Smooth muscle cell (in vitro differentiated cells): Measurements from ENCODE around the gene GPC6. TPM values are rescaled to one million over a fixed set of nuclear protein-coding genes. Genes with fewer than 3 reads are reported as not detected.

Experiments
- DNase-seq: peaks from one replicate; lab custom pipeline; 2025; ENCODE audit not compliant: unreplicated experiment; lab: John Stamatoyannopoulos, UW
- H2AFZ ChIP-seq: fragments of 200-600 bp; sonication (generic); 2 replicates; pipeline ENCODE4 v1.6.0; 2016; ENCODE audit warnings: antibody characterized with exemption, low read depth, mild to moderate bottlenecking
- H3F3A ChIP-seq: fragments of 200-600 bp; sonication (generic); 2 replicates; pipeline ENCODE4 v1.6.0; 2017; ENCODE audit warnings: antibody characterized with exemption, low read depth
- H3K27ac ChIP-seq: fragments of 200-600 bp; sonication (generic); 2 replicates; pipeline ENCODE4 v1.5.1; 2016; ENCODE audit warnings: low read depth, mild to moderate bottlenecking
- H3K27me3 ChIP-seq: fragments of 200-600 bp; sonication (generic); 2 replicates; pipeline ENCODE4 v1.6.1; 2016; ENCODE audit warnings: low read depth, mild to moderate bottlenecking
- H3K36me3 ChIP-seq: fragments of 200-600 bp; sonication (generic); 2 replicates; pipeline ENCODE4 v1.5.1; 2016; ENCODE audit warnings: low read depth
- H3K4me1 ChIP-seq: fragments of 200-600 bp; sonication (generic); 2 replicates; pipeline ENCODE4 v1.5.1; 2016; ENCODE audit warnings: low read depth
- H3K4me2 ChIP-seq: fragments of 200-600 bp; sonication (generic); 2 replicates; pipeline ENCODE4 v1.6.0; 2016; ENCODE audit warnings: mild to moderate bottlenecking
- H3K4me3 ChIP-seq: fragments of 200-600 bp; sonication (generic); 2 replicates; pipeline ENCODE4 v1.5.1; 2016; ENCODE audit warnings: mild to moderate bottlenecking
- H3K79me2 ChIP-seq: fragments of 200-600 bp; sonication (generic); 2 replicates; pipeline ENCODE4 v1.6.0; 2016; ENCODE audit warnings: low read depth, mild to moderate bottlenecking
- H3K9ac ChIP-seq: fragments of 200-600 bp; sonication (generic); 2 replicates; pipeline ENCODE4 v1.6.0; 2016; ENCODE audit warnings: low read depth
- H3K9me3 ChIP-seq: fragments of 200-600 bp; sonication (generic); replicated peaks from 2 replicates; pipeline ENCODE4 v1.5.1; 2016; ENCODE audit warnings: low read depth
- H4K20me1 ChIP-seq: fragments of 200-600 bp; sonication (generic); 2 replicates; pipeline ENCODE4 v1.6.0; 2016; ENCODE audit warnings: low read depth
- WGBS: methylation state at CpG from one replicate; pipeline ENCODE4 v1.1.7; 2016; ENCODE audit warnings: low lambda C conversion rate; 5-methylcytosine and 5-hydroxymethylcytosine counted together
- polyA plus RNA-seq: library from polyadenylated mRNA; unstranded; fragments of >200 nt; fragmentation: Nextera tagmentation; extraction: Ambion mirVana; gene quantifications from 2 replicates; pipeline ENCODE4 v1.2.1, GENCODE V29; 2016
- total RNA-seq: library from RNA; depleted of rRNA; stranded (reverse); fragments of >200 nt; gene quantifications from 2 replicates; pipeline ENCODE4 v1.2.3, GENCODE V29; 2014
- TF ChIP-seq, protein P1 (sequence below): fragments of 200-600 bp; sonication (generic); IDR thresholded peaks from 2 replicates; pipeline ENCODE4 v1.5.1; 2017; ENCODE audit warnings: borderline replicate concordance, mild to moderate bottlenecking, antibody characterized with exemption; ENCODE audit not compliant: insufficient read depth, poor library complexity, severe bottlenecking

Gene GPC6
- total and polyA plus RNA-seq, 2 experiments from 2014 or later = 19.7 to 68.5 TPM

DNA sequence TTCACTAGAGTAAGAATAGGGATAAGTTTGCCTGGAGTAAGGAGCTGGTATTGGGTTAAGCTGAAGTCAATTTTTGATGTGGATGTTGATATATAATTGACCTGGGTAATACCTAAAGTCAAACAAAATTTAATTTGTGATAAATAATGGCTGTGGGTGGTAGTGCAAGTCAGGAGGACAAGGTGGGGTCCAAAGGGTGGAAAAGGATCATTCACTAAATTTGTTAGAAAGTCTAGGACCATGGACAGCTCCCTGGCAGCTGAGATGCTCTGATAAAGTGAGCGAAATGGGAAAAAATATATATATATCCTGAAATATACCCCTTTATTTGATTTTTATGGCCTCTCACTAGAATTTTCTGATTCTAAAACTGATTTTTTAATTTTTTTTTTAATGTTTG is 463.5 kb downstream of the GPC6 start:
- H3K4me1 ChIP-seq = peaks cover 3% of the 10 kb centered on the region
- H3K9ac ChIP-seq = no peak overlapping the region
- no peak for DNase-seq
- peak overlapping the region; percentile 50 for H3K27ac ChIP-seq
- H3K4me2 ChIP-seq = peak overlapping the region; percentile 37
- H3K27me3 ChIP-seq = no peaks in the 10 kb centered on the region
- H2AFZ ChIP-seq = no peak overlapping the region
- H3K36me3 ChIP-seq = no peaks in the 10 kb centered on the region
- H4K20me1 ChIP-seq = peaks cover 22% of the 10 kb centered on the region
- no peaks in the 10 kb centered on the region for H3K9me3 ChIP-seq
- WGBS = 61% methylated on average over 1 of the region's 1 CpG
- TF ChIP-seq, protein P1, sequence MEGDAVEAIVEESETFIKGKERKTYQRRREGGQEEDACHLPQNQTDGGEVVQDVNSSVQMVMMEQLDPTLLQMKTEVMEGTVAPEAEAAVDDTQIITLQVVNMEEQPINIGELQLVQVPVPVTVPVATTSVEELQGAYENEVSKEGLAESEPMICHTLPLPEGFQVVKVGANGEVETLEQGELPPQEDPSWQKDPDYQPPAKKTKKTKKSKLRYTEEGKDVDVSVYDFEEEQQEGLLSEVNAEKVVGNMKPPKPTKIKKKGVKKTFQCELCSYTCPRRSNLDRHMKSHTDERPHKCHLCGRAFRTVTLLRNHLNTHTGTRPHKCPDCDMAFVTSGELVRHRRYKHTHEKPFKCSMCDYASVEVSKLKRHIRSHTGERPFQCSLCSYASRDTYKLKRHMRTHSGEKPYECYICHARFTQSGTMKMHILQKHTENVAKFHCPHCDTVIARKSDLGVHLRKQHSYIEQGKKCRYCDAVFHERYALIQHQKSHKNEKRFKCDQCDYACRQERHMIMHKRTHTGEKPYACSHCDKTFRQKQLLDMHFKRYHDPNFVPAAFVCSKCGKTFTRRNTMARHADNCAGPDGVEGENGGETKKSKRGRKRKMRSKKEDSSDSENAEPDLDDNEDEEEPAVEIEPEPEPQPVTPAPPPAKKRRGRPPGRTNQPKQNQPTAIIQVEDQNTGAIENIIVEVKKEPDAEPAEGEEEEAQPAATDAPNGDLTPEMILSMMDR = no peak
- no peak overlapping the region for H3K4me3 ChIP-seq
- H3K79me2 ChIP-seq = peaks cover 8% of the 10 kb centered on the region
- H3F3A ChIP-seq = peaks cover 3% of the 10 kb centered on the region

DNA sequence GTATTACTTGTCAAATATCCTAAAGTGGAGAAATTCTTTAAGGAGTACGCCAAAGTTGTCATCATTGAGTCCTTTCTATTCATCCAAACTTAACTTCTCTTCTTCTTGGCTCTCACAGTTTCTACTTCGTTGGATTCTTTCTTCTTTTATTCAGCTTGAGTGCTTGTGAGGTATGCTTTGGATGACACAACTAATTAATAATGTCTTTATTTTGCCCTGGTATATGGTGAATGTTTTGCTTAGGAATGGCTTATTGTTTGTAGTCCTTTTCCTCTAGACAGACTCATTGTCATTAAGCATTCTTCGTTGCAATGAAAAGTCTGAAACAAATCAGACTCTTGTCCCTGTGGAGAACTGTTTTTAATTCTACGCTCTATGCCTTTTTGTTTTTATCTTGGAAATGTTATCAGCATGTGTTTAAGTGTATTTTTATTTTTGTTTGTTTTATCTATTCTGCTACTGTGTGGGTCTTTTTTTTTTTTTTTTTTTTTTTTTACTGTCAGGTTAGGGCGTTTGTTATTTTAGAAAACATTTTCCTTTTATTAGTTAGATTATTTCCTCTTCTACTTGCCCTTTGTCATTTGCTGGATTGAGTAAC is 471.5 kb downstream of the GPC6 start:
- TF ChIP-seq, protein P1 = no peak

DNA sequence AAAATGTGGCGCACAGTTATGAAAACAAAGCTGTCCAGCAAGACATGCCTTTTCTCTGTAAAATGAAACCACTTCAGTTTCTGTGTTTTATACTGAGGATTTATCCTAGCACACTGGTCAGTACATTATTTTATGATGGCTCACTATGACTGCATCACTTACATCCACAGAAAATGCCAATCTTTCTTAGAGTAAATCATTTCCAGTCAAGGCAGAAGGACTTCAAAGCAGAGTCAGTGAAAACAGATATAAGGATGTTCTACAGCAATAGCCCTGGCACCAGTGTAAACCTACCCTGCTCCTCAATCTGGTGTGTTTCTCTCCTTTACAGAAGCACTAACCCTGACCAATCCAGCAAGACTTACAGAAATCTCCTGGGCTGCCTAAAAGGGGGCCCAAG is 473.5 kb downstream of the GPC6 start:
- Histone ChIP-seq H3K4me3 (no peak overlapping the region), H3F3A (no peaks in the 10 kb centered on the region), H3K4me1 (peaks cover 18% of the 10 kb centered on the region), H2AFZ (no peak overlapping the region), H3K9me3 (no peaks in the 10 kb centered on the region), H3K79me2 (no peaks in the 10 kb centered on the region), H3K4me2 (no peak overlapping the region), H3K27ac (no peak overlapping the region), H3K36me3 (no peaks in the 10 kb centered on the region), H4K20me1 (peaks cover 9% of the 10 kb centered on the region), H3K27me3 (no peaks in the 10 kb centered on the region), H3K9ac (no peak overlapping the region)
- WGBS = 89% methylated on average over 1 of the region's 1 CpG
- no peak for DNase-seq
- TF ChIP-seq, protein P1 = no peak

More for the DNA sequence above, 471.5 kb downstream of the GPC6 start:
- H3K27me3 ChIP-seq = no peaks in the 10 kb centered on the region
- H3K9ac ChIP-seq = no peak overlapping the region
- no peaks in the 10 kb centered on the region for H3K36me3 ChIP-seq
- WGBS = 91% methylated on average over 5 of the region's 5 CpGs
- no peak overlapping the region for H3K27ac ChIP-seq
- peaks cover 13% of the 10 kb centered on the region for H4K20me1 ChIP-seq
- no peaks in the 10 kb centered on the region for H3F3A ChIP-seq
- H3K4me1 ChIP-seq = peaks cover 18% of the 10 kb centered on the region
- no peak for DNase-seq
- H3K9me3 ChIP-seq = no peaks in the 10 kb centered on the region
- no peak overlapping the region for H2AFZ ChIP-seq
- H3K79me2 ChIP-seq = no peaks in the 10 kb centered on the region
- H3K4me2 ChIP-seq = no peak overlapping the region
- no peak overlapping the region for H3K4me3 ChIP-seq
